Fibroblast of lung (primary cell): ENCODE results near the gene TNC. TPM values are rescaled to one million over a fixed set of nuclear protein-coding genes. Genes with fewer than 3 reads are reported as not detected.

Experiments used
- DNase-seq, 2 donors: peaks; one replicate each; pipeline versions ENCODE4 v3.0.0 to v3.0.0-alpha.2; 2010; ENCODE audit warnings: low read depth in 2 of 2
- H2AFZ ChIP-seq: 2 replicates; pipeline ENCODE4 v1.5.1; 2012; ENCODE audit warnings: low read length, control low read depth, inconsistent platforms
- H3K27ac ChIP-seq: 2 replicates; pipeline ENCODE4 v1.5.1; 2011; ENCODE audit warnings: low read length, control low read depth; ENCODE audit not compliant: insufficient read depth
- H3K27me3 ChIP-seq: 2 replicates; pipeline ENCODE4 v1.5.1; 2011; ENCODE audit warnings: mild to moderate bottlenecking, low read length; ENCODE audit not compliant: control insufficient read depth, insufficient read depth
- H3K36me3 ChIP-seq: 2 replicates; pipeline ENCODE4 v1.5.1; 2011; ENCODE audit warnings: low read length; ENCODE audit not compliant: control insufficient read depth, insufficient read depth
- H3K4me1 ChIP-seq: 2 replicates; pipeline ENCODE4 v1.5.1; 2011; ENCODE audit warnings: low read length; ENCODE audit not compliant: control insufficient read depth, insufficient read depth; ENCODE audit errors: extremely low read depth
- H3K4me2 ChIP-seq: 2 replicates; pipeline ENCODE4 v1.5.1; 2011; ENCODE audit warnings: low read length, control low read depth; ENCODE audit not compliant: insufficient read depth; ENCODE audit errors: extremely low read depth
- H3K4me3 ChIP-seq, 4 experiments: fragments of 200-600 bp in 1 of 4; sonication (generic) in 1 of 4; replicated peaks in 1 of 4; 2 replicates each; pipeline ENCODE4 v1.5.1; 2011 to 2016; ENCODE audit warnings: low read length in 4 of 4, low read depth in 3 of 4, mild to moderate bottlenecking in 3 of 4, control low read depth in 2 of 4, inconsistent platforms in 1 of 4, mixed read lengths in 1 of 4; ENCODE audit not compliant: insufficient read depth in 1 of 4; ENCODE audit errors: control extremely low read depth in 1 of 4
- H3K79me2 ChIP-seq: 2 replicates; pipeline ENCODE4 v1.5.1; 2012; ENCODE audit warnings: mild to moderate bottlenecking, low read length, inconsistent platforms; ENCODE audit not compliant: control insufficient read depth, insufficient read depth
- H3K9ac ChIP-seq: 2 replicates; pipeline ENCODE4 v1.5.1; 2011; ENCODE audit warnings: mild to moderate bottlenecking, low read length, control low read depth; ENCODE audit not compliant: insufficient read depth
- H3K9me3 ChIP-seq: 2 replicates; pipeline ENCODE4 v1.5.1; 2012; ENCODE audit warnings: low read depth, low read length; ENCODE audit not compliant: control insufficient read depth, insufficient read depth
- H4K20me1 ChIP-seq: 2 replicates; pipeline ENCODE4 v1.5.1; 2011; ENCODE audit warnings: low read length; ENCODE audit not compliant: control insufficient read depth, insufficient read depth; ENCODE audit errors: extremely low read depth
- EZH2 ChIP-seq: IDR thresholded peaks from 2 replicates; pipeline ENCODE4 v1.5.1; 2012; ENCODE audit warnings: low read length, control low read depth, mild to moderate bottlenecking; ENCODE audit errors: missing control alignments
- polyA minus RNA-seq: library from RNA; depleted of rRNA, polyadenylated mRNA; stranded (reverse); fragments of >200 nt; gene quantifications from 2 replicates; pipeline ENCODE4 v1.2.3, GENCODE V29; 2011; ENCODE audit warnings: low replicate concordance
- polyA plus RNA-seq, 2 donors: library from polyadenylated mRNA; depleted of rRNA in 1 of 2; stranded (reverse) in 1 of 2; unstranded in 1 of 2; fragments of >200 nt; gene quantifications; 2 replicates each; pipeline ENCODE4 v1.2.1, GENCODE V29; 2011 to 2012; ENCODE audit warnings: missing spikeins in 1 of 2
- total RNA-seq: library from RNA; depleted of rRNA; stranded (reverse); fragments of >200 nt; gene quantifications from 2 replicates; pipeline ENCODE4 v1.2.1, GENCODE V29; 2014
- TF ChIP-seq, protein P1 (sequence below), 2 donors: IDR thresholded peaks in 1 of 2; conservative IDR thresholded peaks in 1 of 2; 1 replicate in 1 of 2; 2 replicates in 1 of 2; pipeline ENCODE4 v1.5.1; 2011 to 2012; ENCODE audit warnings: low read length in 2 of 2, control low read depth in 1 of 2, inconsistent platforms in 1 of 2, low read depth in 1 of 2, mild to moderate bottlenecking in 1 of 2

Gene TNC
- 457 and 560 TPM in 2 replicates for total RNA-seq
- 227 and 340 TPM in 2 replicates for polyA plus RNA-seq
- polyA plus RNA-seq (2012): 211 and 288 TPM in 2 replicates
- polyA minus RNA-seq: 619 and 991 TPM in 2 replicates

- peaks cover 37% of the 10 kb centered on the region for H3K79me2 ChIP-seq
- peak within 1 kb of the TSS; percentile 70 for H3K9ac ChIP-seq
- peak; percentile 89 to 92 for DNase-seq
- H2AFZ ChIP-seq: peak within 1 kb of the TSS; percentile 27
- peaks cover 3% of the 10 kb centered on the region for H3K36me3 ChIP-seq
- H3K4me3 ChIP-seq: peak within 1 kb of the TSS; percentile 59 to 77 (median 68)
- no peaks in the 10 kb centered on the region for H3K27me3 ChIP-seq
- TF ChIP-seq, protein P1, sequence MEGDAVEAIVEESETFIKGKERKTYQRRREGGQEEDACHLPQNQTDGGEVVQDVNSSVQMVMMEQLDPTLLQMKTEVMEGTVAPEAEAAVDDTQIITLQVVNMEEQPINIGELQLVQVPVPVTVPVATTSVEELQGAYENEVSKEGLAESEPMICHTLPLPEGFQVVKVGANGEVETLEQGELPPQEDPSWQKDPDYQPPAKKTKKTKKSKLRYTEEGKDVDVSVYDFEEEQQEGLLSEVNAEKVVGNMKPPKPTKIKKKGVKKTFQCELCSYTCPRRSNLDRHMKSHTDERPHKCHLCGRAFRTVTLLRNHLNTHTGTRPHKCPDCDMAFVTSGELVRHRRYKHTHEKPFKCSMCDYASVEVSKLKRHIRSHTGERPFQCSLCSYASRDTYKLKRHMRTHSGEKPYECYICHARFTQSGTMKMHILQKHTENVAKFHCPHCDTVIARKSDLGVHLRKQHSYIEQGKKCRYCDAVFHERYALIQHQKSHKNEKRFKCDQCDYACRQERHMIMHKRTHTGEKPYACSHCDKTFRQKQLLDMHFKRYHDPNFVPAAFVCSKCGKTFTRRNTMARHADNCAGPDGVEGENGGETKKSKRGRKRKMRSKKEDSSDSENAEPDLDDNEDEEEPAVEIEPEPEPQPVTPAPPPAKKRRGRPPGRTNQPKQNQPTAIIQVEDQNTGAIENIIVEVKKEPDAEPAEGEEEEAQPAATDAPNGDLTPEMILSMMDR (conservative IDR thresholded peaks at IDR 0.05 in 1 of 2, IDR thresholded peaks at IDR 0.05 in 1 of 2; ENCODE audit: low read depth in 1 of 2, low read length in 2 of 2): no peak
- no peak for TF ChIP-seq EZH2
- no peaks in the 10 kb centered on the region for H3K9me3 ChIP-seq
- H3K4me1 ChIP-seq: peaks cover 8% of the 10 kb centered on the region
- no peaks in the 10 kb centered on the region for H4K20me1 ChIP-seq
- H3K27ac ChIP-seq: peak within 1 kb of the TSS; percentile 90
- peak within 1 kb of the TSS; percentile 82 for H3K4me2 ChIP-seq
These were observed at the start of gene TNC for GRCh38 chr9:115117999-115118878. TSS of gene TNC (minus strand) at chr9:115118157. CDS start at chr9:115091018, 27,139 bp downstream.

- Histone ChIP-seq H3K4me2 (no peak overlapping the region), H3K27me3 (no peaks in the 10 kb centered on the region), H2AFZ (no peak overlapping the region), H4K20me1 (no peaks in the 10 kb centered on the region), H3K36me3 (no peaks in the 10 kb centered on the region), H3K4me3 (no peak overlapping the region), H3K79me2 (no peaks in the 10 kb centered on the region), H3K9ac (no peak overlapping the region), H3K9me3 (no peaks in the 10 kb centered on the region), H3K4me1 (peaks cover 19% of the 10 kb centered on the region), H3K27ac (no peak overlapping the region)
- DNase-seq: peak; percentile 26 to 91
- no peak for TF ChIP-seq EZH2
- TF ChIP-seq, protein P1 (conservative IDR thresholded peaks at IDR 0.05 in 1 of 2, IDR thresholded peaks at IDR 0.05 in 1 of 2; ENCODE audit: low read depth in 1 of 2, low read length in 2 of 2): no peak
These were observed 49.2 kb upstream of the TNC start for GRCh38 chr9:115167175-115167574.

GRCh38 chr9:115165233-115165632, 47.3 kb upstream of the TNC start:
- no peak overlapping the region for H3K9ac ChIP-seq
- H3K27me3 ChIP-seq: no peaks in the 10 kb centered on the region
- no peaks in the 10 kb centered on the region for H4K20me1 ChIP-seq
- DNase-seq: no peak
- H3K79me2 ChIP-seq: no peaks in the 10 kb centered on the region
- no peaks in the 10 kb centered on the region for H3K9me3 ChIP-seq
- no peaks in the 10 kb centered on the region for H3K36me3 ChIP-seq
- no peak overlapping the region for H2AFZ ChIP-seq
- TF ChIP-seq EZH2: no peak
- TF ChIP-seq, protein P1 (conservative IDR thresholded peaks at IDR 0.05 in 1 of 2, IDR thresholded peaks at IDR 0.05 in 1 of 2; ENCODE audit: low read depth in 1 of 2, low read length in 2 of 2): no peak
- H3K4me3 ChIP-seq: no peak overlapping the region
- H3K4me1 ChIP-seq: peaks cover 10% of the 10 kb centered on the region
- no peak overlapping the region for H3K27ac ChIP-seq
- H3K4me2 ChIP-seq: no peak overlapping the region
